Panc1 (cell line): ENCODE results near the gene PDS5B. TPM values are rescaled to one million over a fixed set of nuclear protein-coding genes. Genes with fewer than 3 reads are reported as not detected.

Experiments
- ATAC-seq: fragments of 200-7000 bp; cut with Tn5 transposase; 2 replicates; pipeline ENCODE4 v1.9.1; 2020; ENCODE audit warnings: mild to moderate bottlenecking, moderate library complexity
- BruUV-seq: library from RNA; stranded (reverse); fragments of 400-500 nt; replicated peaks from 2 replicates; lab custom pipeline; 2021; lab: Mats Ljungman, UMichigan
- CTCF ChIA-PET: fragments of 300-600 bp; sonication (Branson Sonifier 250); formaldehyde crosslinking; loops from one replicate; lab custom pipeline; 2022; ENCODE audit warnings: antibody characterized with exemption; lab: Charles Lee
- POLR2A ChIA-PET: fragments of 300-600 bp; sonication (Branson Sonifier 250); formaldehyde crosslinking; loops from one replicate; lab custom pipeline; 2022; ENCODE audit warnings: antibody characterized with exemption; lab: Charles Lee
- DNase-seq: peaks from one replicate; pipeline ENCODE4 v3.0.0-alpha.2; 2010; ENCODE audit warnings: low read depth, low spot score
- H3K27ac ChIP-seq: 2 replicates; pipeline ENCODE4 v1.5.1; 2011; ENCODE audit warnings: mild to moderate bottlenecking, low read length, inconsistent platforms
- H3K27me3 ChIP-seq: fragments of 200-500 bp; sonication (Bioruptor generic); 2 replicates; pipeline ENCODE4 v1.6.0; 2014; ENCODE audit warnings: low read length, inconsistent platforms; ENCODE audit not compliant: control insufficient read depth, insufficient read depth
- H3K36me3 ChIP-seq: fragments of 200-500 bp; sonication (Bioruptor generic); 2 replicates; pipeline ENCODE4 v1.5.1; 2014; ENCODE audit warnings: inconsistent platforms, mild to moderate bottlenecking, low read length, moderate library complexity; ENCODE audit not compliant: control insufficient read depth, insufficient read depth
- H3K4me1 ChIP-seq: 2 replicates; pipeline ENCODE4 v1.5.1; 2011; ENCODE audit warnings: inconsistent platforms, mild to moderate bottlenecking, low read length, moderate library complexity; ENCODE audit not compliant: control insufficient read depth, insufficient read depth
- H3K4me3 ChIP-seq, 2 experiments: 2 replicates each; pipeline ENCODE4 v1.5.1; 2011 to 2012; ENCODE audit warnings: low read depth in 2 of 2, low read length in 2 of 2, mild to moderate bottlenecking in 2 of 2, inconsistent platforms in 1 of 2, moderate library complexity in 1 of 2
- H3K9me3 ChIP-seq: fragments of 200-500 bp; sonication (Bioruptor generic); 2 replicates; pipeline ENCODE4 v1.5.1; 2014; ENCODE audit warnings: low read depth, mild to moderate bottlenecking, inconsistent platforms, low read length, moderate library complexity; ENCODE audit not compliant: control insufficient read depth, insufficient read depth
- CTCF ChIP-seq: fragments of 450-650 bp; IDR thresholded peaks from 2 replicates; pipeline ENCODE4 v1.5.1; 2017; ENCODE audit warnings: mild to moderate bottlenecking
- POLR2AphosphoS5 ChIP-seq: IDR thresholded peaks from 2 replicates; pipeline ENCODE4 v1.6.1; 2012; ENCODE audit warnings: mild to moderate bottlenecking, low read depth, low read length, moderate library complexity
- REST ChIP-seq, 2 experiments: IDR thresholded peaks; 2 replicates each; pipeline ENCODE4 v1.6.1; 2011 to 2012; ENCODE audit warnings: low read depth in 2 of 2, control low read depth in 1 of 2, low read length in 1 of 2, mild to moderate bottlenecking in 1 of 2, moderate library complexity in 1 of 2; ENCODE audit not compliant: insufficient read depth in 1 of 2
- SIN3A ChIP-seq: IDR thresholded peaks from 2 replicates; pipeline ENCODE4 v1.6.1; 2012; ENCODE audit warnings: low read depth, mild to moderate bottlenecking, low read length, moderate library complexity, borderline replicate concordance; ENCODE audit not compliant: insufficient read depth
- TCF7L2 ChIP-seq: IDR thresholded peaks from 2 replicates; pipeline ENCODE4 v1.6.1; 2011; ENCODE audit warnings: mild to moderate bottlenecking, low read depth, low read length, inconsistent platforms
- in situ Hi-C: cut with HindIII; loops from 2 replicates; pipeline ENCODE4 v1.10.0; 2016; ENCODE audit warnings: low sequenced_read_pairs, low pct_unique_long_range_greater_than_20kb
- intact Hi-C: fragments of 100-400 bp; cut with micrococcal nuclease; formaldehyde crosslinking; loops from one replicate; pipeline ENCODE4 v1.10.0; 2022; ENCODE audit not compliant: unreplicated experiment
- total RNA-seq: library from RNA; stranded (reverse); gene quantifications from one replicate; pipeline ENCODE4 v1.2.1, GENCODE V29; 2021; ENCODE audit not compliant: unreplicated experiment

PDS5B gene
- total RNA-seq, 1 experiment from 2014 or later = 33.9 TPM

DNA sequence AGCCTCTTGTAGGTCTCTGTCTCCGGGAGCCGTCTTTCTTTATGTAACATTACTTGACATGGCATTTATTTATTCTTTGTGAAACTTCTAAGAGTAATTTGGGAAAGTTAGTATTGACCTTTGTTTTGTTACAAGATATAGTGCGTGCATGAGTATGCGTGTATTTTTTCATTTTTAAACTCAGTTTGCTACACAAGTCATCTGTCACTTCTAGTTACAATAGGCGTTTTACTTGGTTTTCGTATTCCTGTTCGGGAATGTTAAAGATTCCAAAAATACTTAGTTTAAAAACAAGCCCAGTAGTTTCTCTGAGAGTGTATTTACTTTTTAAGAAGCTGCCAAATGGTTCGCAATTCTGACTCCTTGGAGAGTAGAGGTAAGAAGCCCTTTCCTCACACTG, 3.2 kb downstream of the PDS5B start:
- no peaks in the 10 kb centered on the region for H3K27me3 ChIP-seq
- peaks cover 4% of the 10 kb centered on the region; the same call in 1 of the 2 replicates for H3K36me3 ChIP-seq
- ChIA-PET POLR2A (no interaction called here), CTCF (interaction anchor here (0.8 kb wide), 1 partner anchor 8 kb away, joined by 4 read pairs; no protein-coding TSS in a partner anchor)
- H3K4me1 ChIP-seq = peaks cover 9% of the 10 kb centered on the region
- intact Hi-C loops (loop anchor here (5.0 kb wide), 1 partner anchor 48 kb away; no protein-coding TSS in a partner anchor), in situ Hi-C loops (no loop called here)
- DNase-seq = no peak
- ATAC-seq = no peak
- H3K9me3 ChIP-seq = no peaks in the 10 kb centered on the region
- H3K27ac ChIP-seq = no peak overlapping the region
- no peak for TF ChIP-seq SIN3A
- no peak for TF ChIP-seq TCF7L2
- no peak for TF ChIP-seq POLR2AphosphoS5
- TF ChIP-seq REST (IDR thresholded peaks at IDR 0.05; ENCODE audit: insufficient read depth in 1 of 2, low read depth in 2 of 2, low read length in 1 of 2) = no peak
- TF ChIP-seq CTCF = no peak
- no peak overlapping the region for H3K4me3 ChIP-seq
- BruUV-seq = no TSS peak

DNA sequence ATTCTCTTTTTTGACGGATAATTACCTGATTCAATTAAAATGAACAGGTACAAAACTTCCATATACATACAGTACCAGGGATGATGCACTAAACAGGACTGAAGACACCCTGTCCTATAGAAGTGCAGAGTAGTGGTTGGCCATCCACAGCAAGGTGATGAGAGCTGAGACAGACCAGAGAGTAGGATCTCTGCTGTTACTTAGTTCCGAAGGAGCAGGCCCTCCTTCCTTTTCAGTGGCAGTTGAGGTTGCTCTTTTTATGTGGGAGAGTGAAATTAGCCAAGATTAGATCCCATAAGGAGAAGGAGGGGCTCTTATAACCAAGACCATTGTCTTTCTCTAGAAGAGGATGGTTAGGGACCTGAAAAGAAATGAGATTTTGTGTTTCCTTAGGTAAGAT, 4.0 kb downstream of the PDS5B start:
- no peaks in the 10 kb centered on the region for H3K27me3 ChIP-seq
- peaks cover 4% of the 10 kb centered on the region; the same call in 1 of the 2 replicates for H3K36me3 ChIP-seq
- CTCF ChIA-PET = interaction anchor here (0.8 kb wide), 1 partner anchor 9 kb away, joined by 4 read pairs; no protein-coding TSS in a partner anchor
- in situ Hi-C loops (no loop called here), intact Hi-C loops (no loop called here)
- no peak overlapping the region for H3K4me3 ChIP-seq
- no peaks in the 10 kb centered on the region for H3K9me3 ChIP-seq
- H3K27ac ChIP-seq = no peak overlapping the region
- POLR2A ChIA-PET = no interaction called here
- no TSS peak for BruUV-seq
- no peak for ATAC-seq
- no peak for DNase-seq
- TF ChIP-seq TCF7L2 (no peak), POLR2AphosphoS5 (no peak), REST (IDR thresholded peaks at IDR 0.05; ENCODE audit: insufficient read depth in 1 of 2, low read depth in 2 of 2, low read length in 1 of 2) (no peak), CTCF (no peak), SIN3A (no peak)
- peaks cover 9% of the 10 kb centered on the region for H3K4me1 ChIP-seq
